DMS114 treated with DMSO at 0.1 percent for 48 hours (cell line): Measurements from ENCODE around the gene TMEM121B.

Experiments
- DNase-seq: peaks from one replicate; lab custom pipeline; 2025; ENCODE audit not compliant: unreplicated experiment; lab: John Stamatoyannopoulos, UW

The TMEM121B gene

DNA sequence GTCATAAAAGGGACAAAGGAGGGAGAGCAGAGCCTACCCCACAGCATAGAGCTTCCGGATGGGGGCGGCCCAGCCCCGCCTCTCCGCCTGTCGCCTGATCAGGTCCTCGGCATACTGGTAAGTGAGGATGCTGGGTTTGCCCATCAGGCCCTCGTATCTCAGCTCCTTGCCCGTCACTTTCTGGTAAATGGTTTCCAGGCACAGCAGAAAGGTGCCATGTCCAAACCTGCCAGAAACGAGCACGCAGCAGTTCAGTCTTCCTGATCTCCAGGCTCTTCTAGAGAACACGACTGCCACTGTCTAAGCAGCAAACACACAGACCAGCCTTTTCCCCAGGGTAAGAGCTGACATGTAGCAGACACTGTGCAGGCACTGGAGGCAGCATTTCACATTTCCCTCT lies 17.4 kb upstream of the TMEM121B start:
- no peak for DNase-seq

DNA sequence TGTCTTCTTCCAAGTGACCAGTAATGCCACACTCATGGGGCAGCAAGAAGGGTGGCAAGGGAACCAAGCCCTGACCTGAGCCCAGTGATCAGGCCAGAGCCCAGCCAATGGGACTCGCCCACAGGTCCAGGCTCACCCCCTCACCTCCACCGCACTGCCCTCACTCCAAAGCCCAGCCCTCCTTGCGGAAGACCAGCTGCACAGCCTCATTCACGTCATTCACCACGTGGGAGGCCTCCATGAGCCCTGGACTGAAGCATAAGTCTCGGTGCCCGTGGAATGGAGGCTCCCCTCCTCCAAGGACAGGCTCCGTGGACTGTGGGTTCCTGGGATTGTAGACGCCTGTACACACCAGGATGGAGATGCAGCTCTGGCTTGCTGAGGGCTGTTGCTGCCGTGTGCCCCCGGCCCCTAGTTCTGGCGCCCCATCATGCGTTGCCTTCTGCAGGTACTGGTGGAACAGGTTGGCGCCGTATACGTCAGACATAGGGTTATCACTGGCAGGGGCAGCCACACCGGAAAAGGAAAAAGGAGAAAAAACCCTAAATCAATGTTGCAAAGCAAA lies 16.8 kb upstream of the TMEM121B start:
- no peak for DNase-seq

DNA sequence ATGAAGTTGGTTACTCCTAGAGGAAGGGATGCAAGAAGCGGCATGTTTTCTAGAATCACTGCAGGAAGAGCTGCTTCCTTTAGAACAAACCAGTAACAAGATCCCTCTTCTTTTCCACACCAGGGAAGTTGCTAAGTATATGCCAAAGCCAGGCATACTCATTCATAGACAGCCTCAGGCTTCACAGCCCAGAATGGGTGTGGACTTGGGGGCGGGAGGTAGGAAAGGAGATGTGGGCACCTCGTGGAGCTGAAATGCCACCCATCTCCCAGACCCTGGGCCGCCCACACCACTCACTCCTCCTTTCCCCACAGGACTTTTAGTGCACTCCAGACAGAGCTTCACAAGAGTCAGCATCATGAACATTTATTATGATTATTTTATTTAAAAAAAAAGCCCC lies 16.0 kb upstream of the TMEM121B start:
- no peak for DNase-seq

DNA sequence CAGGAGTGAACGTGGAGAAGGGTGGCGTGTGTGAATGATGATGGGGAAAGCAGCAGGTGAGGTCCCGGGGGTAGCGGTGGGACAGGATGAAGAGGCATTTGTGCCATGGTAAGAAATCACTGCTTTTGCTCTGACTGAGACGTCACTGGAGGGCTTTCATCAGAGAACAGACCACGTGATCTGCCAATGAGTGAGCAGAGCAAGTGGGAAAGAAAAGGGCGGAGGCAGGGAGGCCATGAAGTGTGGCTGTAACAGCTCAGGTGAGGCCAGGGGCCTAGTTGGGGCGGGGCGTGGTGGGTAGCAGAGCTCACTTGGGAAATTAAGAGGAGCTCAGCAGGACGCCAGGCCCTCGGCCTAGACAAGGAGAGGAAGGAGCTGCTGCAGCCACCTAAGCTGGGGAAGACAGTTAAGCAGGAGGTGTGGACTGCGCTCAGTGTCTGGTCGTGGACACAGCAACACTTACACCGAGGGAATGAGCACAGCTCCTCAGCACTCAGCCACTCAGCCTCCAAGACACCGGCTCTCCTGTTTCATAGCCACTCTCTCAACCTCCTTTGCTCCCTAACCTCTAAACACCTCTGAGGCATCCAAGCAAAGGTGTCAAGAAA lies 14.1 kb upstream of the TMEM121B start:
- no peak for DNase-seq

DNA sequence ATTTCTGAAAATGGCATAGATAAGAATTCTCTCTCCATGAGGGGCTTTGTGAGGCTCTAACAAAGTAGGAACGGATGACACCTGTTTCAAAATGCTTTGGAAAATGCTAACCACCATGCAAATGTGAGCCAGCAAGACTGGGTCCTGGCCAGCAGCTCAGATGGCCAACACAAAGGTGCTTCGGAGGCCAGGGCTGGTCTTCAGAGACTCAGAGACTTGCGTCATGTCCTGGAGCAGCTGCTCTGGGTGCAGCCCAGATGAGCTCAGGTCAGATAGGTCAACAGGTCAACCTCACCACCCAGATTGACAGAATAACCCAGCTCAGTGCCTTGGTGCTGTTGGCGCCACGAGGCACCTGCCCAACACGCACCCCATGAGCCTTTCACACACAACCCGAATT lies 12.0 kb upstream of the TMEM121B start:
- DNase-seq = no peak

DNA sequence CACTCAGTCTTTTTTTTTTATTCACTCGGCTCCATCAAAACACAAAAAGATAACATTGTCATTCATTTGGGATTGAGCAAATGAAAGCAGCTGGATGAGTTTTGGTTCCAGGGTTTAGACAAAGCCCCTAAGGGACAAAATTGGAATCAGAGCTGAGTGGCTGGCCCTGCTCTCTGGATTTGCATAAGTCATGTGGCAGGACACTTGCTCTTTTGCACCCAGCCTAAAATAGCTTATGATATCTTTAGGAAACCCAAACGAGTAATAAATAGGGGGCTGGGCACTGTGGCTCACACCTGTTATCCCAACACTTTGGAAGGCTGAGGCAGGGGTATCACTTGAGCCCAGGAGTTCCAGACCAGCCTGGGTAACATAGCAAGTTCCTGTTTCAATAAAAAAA lies 11.0 kb upstream of the TMEM121B start:
- no peak for DNase-seq

DNA sequence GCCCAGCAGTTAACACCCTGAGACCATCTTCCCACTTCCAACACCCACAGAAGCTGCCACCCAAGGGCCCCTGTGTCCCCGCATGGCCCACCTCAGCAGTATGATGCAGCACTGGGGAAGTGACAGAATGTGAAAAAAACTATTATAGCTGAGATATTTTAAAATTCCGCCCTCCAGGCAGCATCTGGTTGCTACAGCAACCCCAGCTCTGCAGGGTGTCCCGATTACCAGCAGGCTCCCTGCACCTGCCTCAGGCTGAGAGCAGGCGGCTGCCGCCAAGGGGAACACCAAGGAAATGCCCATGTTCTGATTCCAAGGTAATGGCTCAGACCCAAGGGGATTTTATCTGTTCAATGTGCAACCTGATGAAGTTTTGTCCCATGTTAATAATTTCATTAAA lies 10.5 kb upstream of the TMEM121B start:
- DNase-seq = no peak

DNA sequence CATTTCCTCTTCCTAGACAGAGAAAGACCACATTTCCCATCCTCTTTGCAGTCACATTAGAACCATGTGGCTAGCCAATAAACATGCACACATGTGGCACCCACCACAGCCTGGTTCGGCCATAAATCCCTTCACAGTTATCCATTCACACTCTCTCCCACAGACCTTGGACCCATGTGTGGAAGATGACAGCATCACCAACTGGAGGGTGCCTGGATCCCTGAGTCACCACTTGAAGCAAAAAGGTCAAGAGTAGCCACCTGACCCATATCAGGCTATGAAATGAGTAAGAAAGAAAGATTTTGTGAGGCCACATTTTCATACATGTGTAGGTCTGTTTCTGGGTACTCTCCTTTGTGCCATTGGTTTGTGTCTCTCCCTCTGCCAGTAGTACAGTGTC lies 9.0 kb upstream of the TMEM121B start:
- DNase-seq = no peak

DNA sequence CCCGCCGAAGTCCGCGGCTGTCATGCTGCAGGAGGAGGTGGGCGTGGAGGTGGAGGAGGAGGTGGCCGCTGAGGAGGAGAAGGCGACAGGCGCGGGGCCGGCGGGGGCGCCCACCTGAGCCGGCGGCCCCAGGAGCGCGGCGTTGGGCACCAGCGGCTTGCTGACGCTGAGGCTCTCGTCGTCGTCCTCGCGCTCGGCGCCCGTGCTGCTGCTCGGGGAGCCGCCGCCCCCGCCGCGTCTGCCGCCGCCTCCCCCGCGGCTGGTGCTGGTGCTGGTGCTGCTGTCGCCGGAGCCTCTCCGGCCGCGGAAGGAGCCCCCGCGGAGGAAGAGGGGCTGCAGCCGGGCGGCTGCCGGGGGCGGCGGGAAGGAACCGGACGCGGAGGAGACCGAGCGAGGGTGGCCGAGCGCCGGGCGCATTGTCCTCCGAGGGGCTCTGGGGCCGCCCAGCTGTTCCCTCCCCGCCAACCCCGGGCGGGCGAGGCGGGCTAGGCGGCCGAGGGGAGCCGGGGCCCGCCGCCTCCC lies 388 bp downstream of the TMEM121B start:
- no peak for DNase-seq

DNA sequence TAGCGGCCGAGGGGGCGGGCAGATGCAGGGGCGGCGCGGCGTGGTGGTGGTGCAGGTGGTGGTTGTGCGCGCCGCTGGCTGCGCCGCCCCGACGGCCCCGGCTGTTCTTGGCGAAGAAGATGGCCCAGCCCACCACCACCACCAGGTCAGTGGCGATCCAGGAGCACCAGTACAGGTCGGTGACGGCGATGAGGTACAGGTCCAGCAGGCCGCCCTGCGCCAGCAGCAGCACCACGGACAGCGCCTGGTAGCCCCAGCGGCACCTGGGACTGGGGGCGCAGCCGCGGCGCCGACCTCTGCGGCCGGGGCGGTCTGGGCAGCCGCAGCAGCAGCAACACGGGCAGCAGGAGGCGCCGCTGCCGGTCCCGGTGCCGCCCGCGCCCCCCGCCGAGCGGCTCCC lies 879 bp downstream of the TMEM121B start:
- no peak for DNase-seq

DNA sequence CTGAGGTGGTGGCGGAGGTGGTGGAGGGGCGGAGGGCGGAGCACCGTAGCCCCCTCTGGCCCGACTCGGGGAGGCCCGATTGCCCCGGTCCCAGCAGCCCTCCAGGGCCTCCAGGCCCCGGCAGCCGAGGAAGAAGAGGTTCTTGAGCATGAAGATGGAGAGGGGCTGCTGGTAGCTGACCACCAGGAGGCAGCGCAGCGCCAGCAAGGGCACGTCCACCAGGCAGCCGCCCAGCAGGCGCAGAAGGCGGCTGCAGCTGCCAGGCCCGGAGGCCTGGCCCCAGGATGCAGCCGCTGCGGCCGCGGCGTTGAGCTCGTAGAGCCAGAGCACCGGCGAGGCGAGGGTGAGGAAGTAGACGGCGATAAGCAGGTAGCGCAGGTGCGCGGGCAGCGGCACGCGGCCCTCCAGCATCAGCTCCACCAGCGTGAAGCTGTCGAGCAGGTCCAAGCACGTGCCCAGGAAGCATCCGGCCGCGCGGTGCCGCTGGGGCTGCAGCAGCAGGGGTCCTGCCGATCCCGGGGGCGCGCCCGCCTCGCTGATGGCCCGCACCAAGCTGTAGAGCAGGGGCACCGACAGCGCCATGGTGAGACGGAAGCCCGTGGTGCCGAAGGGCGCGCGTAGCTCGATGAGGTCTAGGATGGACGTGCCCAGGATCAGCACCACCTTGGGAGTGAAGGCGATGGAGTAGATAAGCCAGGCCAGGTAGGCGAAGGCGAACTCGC lies 1.5 kb downstream of the TMEM121B start:
- no peak for DNase-seq

DNA sequence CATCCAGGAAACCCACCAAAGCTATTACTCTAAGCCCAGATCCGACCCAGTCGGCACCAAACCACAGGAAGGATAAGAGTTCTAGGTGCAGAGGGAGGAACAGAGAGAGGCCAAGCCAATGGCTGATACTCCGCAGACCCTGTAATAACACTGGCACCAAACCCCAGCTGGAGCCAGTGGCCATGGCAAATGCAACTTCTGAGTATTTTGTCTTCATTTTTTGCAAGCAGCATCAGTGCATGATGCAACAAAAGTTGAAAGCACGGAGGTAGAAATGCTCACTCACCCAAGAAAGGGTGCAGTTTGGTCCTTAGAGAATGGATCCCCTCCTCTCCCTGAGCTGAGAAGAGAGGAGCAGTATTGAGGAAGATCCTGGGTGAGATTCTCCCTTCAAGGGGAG lies 2.8 kb downstream of the TMEM121B start:
- no peak for DNase-seq

DNA sequence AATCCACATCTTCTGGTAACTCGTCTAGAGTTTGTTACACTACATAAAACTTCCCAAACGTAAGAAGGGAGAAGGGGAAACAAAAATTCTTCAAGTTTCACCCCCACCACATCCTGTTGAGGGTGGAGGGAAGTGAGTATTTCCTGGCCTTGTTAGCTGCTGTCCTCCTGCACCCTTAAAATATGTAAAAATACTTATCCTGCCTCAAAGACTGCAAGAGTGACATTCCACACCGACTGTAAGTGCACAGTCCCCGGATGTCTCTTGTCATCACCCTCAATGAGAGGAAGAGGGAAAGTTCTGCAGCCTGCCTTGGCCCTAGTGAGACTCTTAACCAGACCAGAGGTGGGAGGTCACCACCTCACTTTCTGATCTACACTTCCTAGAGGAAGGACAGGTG lies 3.3 kb downstream of the TMEM121B start:
- DNase-seq = no peak

DNA sequence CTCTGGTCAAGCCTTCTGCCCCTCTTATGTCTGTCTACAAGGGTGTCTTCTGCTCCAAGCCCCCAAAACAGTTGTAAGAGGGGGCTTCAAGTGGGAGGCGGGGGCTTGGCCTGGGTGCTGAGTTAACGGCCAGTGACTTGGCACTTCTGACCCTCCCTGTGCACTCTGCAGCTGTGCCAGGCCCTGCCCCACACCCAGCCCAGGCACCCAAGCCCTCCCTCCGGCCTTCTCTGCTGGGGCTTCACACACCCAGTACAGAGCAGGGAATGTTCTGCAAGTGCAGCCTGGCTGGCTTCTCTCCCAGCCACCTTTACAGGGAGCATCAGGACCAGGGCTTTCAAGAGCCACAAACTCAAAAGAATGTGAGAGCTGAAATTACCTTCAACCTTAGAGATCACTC lies 3.8 kb downstream of the TMEM121B start:
- DNase-seq = no peak

DNA sequence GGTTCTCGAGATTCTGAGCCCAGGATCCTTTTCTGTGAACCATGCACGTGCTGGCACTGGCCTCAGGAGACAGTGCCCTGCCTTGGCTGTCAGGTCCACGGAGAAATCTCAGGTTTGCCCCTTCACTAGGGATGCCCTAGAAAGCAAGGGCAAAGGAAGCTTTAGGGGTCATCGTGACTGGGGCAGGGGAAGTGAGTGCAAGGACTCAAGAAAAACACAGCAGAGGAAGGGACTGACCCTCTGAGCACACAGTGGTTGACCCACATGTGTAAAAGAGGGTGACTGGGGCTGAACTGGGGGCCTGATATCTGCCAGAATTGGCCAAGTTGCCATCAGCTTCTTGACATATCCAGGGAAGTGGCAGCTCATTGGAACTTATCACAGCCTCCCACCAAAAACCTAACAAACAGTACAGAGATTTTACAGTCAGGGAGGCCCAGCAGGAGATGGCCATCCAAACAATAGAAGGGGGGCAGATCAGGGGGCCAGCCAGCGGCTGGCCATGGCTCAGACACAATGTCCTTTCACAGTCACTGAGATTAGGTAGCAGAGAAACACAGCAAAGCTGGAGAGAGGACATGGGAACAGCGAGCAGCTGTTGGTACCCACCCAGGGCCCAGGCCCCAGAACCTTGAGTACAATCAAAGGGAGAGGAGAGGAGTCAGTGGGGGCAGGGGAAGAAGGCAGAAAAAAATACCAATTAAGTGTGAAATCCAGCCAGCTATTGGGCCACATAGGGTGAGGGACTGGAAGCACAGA lies 4.4 kb downstream of the TMEM121B start:
- no peak for DNase-seq

DNA sequence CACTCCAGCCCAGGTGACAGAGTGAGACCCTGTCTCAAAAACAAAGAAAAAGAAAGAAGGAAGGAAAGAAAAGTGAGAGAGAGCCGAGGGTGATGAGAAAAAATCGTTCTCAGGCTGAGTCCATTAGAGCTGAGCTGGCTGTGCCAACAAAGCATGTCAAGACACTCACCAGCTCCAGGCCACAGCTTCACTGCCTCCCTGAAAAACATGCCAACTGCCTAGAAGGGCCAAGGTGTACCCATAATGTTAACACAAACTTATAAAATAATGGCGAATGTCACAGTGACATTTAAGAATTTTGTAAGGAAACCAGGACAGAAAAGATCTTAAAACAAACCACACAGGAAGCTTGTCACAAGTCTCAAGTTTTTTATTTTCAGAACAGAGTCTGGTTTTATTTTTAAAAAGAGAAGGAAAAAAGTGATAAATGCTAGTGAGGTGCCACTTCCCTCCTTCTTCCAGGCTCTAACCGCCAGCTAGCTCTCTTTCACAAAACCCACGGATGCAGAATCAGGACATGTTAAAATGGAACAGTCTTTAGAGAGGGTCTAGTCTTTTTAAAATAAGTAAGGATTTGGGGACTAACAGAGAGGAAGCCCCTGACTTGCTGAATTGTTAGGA lies 5.1 kb downstream of the TMEM121B start:
- no peak for DNase-seq

DNA sequence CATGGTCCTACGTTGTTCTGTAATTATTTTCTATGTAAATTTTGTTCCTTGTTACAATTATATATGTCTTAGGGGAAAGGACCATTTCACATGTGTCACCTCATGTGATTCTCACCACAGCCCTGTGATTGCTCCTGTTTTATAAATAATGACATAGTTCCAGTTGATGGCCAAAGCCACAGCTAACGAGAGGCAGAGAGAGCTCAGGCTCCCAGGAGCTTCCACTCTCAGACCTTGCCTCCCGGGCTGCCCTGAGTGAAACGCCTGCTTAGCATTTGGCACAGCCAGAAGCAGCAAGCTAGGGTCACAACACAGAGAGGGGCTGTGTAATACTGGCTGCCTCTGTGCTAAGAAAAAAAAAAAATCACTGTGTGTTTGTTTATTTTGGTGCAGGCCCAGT lies 5.9 kb downstream of the TMEM121B start:
- no peak for DNase-seq

DNA sequence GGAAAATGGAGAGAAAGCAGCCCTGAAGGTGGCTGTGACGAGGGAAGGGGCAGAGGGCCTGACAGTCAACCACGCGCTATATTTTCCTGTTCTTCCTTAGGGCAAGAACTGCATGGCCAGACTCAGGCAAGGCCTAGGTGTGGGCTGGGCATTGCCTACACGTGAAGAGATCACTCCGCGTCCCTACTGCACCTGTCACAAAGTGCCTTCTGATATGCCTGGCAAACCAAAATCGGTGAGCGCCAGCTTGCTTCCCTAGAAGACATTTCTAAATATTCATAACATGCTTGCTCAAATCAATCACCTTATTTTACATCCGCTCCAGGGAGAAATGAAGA lies 6.3 kb downstream of the TMEM121B start:
- DNase-seq = no peak

DNA sequence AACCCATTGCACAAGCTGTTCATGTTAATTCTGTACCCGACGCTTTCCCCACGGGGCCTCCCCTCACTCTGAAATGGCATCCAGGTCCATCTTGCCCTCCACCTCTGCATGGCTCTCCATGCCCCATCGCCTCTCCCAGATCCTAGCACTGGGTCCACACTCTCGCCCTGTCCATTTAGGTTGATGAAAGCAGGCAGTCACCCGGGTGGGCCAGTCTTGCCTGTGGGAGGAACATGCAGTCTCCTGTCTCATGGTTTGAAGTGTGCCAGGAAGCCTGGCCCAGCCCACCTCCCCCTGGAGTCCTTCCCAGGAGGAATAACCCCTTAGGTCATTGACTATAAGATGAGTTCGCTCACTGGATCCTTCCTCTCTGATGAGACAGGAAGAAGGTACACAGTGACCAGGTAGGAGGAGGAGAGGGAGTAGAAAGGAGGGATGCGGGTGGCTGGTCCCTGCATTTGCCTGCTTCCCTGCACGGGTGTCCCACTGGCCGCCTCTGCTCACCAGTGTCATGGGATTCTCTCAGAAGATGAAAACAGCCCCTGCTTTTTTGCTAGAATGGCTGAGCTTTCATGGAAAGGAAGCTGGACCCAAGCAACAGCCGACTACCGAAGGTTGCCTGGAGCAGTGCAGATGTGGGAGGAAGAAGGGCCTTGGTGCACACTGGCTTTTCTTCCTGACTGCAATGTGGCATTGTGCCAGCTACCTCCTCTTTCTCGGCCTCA lies 6.8 kb downstream of the TMEM121B start:
- no peak for DNase-seq

DNA sequence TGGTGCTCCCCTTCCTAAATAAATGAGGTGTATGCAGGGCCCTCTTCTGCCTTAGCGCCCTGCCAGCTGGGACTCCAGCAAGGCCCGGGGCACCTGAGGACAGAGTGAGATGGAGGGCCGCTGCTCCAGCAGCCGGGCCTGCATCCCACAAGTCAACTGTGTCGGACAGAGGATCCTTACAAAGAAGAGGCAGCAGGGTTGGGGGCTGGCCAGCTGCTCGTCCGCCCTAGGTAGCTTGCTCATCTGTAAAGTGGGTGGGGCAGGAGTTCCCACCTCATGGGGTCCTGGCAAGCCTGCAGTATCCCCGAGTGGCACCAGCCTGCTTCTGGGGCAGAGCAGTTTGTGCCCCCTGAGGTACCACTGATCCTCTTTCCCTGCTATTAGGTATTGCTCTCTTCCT lies 7.6 kb downstream of the TMEM121B start:
- DNase-seq = no peak

DNA sequence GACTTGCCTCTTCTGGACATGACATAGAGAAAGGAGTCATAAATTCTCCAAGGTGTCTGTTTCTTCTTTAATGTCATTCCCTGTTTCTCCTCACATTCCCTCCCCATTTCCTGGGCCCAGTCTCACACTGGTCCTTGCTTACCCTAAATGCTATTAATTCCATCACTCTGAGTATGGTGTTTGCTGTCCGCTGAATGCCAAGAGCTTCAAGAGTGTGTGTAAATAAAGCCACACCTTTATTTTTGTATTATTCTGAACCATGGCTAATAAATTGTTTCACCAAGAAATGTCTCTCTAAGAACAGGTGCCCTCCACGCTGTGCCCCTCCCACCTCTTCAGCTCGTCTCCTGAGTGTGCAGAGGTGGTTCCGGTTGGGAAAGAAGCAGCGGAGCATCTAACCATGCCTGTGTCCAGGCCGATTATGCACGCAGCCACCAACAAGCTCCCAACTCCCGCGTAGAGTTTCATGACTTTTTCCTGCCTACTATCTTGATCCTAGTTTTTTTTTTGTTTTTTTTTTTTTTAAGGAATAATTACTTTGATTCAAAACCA lies 8.6 kb downstream of the TMEM121B start:
- no peak for DNase-seq
